ENCODE results near the gene SUPV3L1. TPM values are rescaled to one million over a fixed set of nuclear protein-coding genes. Genes with fewer than 3 reads are reported as not detected.
"Not testable (repeated sequence)": the region's sequence is repeated elsewhere in the genome, so short reads cannot be mapped to it uniquely, and the experiment has no call there.

Gene SUPV3L1
- total RNA-seq, 2 donors from 2014 or later: 16.0 to 18.6 TPM

DNA sequence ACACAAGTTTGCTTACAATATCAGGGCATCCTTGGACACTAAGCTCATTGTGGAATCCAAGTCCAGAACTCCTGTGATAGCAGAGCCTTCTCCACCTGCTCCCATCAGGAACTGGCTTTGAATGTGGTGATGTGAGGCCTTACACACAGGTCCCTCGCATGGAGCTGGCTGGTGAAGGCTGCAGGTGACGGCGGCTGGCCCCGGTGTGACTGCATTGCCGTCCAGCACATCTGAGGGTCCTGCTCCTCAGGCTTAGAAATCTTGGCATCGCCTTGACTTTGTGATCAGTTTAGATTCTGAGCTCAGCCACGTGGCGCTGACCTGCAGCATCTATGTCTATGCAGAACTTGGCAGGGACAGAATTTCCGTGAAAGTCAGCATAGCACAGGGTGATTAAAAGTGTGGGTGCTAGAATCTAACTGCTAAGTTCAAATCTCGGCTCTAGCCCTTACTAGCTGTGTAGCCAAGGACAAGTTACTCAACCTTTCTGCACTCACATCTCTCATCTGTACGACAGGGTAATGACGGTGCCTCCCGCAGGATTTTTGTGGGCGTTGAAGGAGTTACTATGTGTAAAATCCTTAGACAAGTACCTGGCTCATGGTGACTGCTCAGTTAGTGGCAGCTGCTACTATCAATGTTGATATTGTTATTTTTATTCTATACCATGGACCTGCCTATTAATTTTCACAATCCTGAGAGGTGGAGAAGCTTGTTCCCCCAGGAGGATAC is 66.7 kb downstream of the SUPV3L1 start:
- intact Hi-C loops (cut with DNase I): no loop called here
- peak; percentile 59 for DNase-seq (ENCODE audit: low spot score)

DNA sequence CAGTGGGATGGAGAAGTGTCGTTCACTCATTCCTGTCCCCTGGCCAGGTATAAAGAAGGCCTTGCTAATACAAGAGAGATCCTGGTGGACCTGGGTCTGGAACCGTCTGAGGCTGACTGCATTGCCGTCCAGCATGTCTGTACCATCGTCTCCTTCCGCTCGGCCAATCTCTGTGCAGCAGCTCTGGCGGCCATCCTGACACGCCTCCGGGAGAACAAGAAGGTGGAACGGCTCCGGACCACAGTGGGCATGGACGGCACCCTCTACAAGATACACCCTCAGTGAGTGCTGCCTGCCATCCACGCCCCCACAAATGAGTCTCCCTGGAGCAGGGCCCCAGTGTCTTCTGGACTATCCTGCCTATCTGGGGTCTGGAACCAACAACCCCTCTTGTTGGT is 67.3 kb downstream of the SUPV3L1 start:
- peak; percentile 76 for DNase-seq (ENCODE audit: low spot score)
- intact Hi-C loops (cut with DNase I): no loop called here

DNA sequence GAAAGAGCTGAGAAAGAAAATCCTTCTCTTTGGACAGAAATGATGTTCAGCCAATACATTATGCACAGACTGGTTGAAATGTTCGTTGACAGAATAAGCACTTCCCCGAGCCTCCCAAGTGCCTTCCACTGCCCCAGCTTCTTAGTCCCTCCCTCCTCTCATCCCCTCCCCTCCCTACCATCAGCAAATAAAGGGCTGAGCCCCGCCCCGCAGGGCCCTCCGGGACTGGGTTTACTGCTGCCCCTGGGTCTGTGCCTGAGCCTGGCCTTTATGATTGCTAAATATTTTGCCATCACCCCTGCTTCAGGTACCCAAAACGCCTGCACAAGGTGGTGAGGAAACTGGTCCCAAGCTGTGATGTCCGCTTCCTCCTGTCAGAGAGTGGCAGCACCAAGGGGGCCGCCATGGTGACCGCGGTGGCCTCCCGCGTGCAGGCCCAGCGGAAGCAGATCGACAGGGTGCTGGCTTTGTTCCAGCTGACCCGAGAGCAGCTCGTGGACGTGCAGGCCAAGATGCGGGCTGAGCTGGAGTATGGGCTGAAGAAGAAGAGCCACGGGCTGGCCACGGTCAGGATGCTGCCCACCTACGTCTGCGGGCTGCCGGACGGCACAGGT is 68.2 kb downstream of the SUPV3L1 start:
- intact Hi-C loops (cut with DNase I): no loop called here
- DNase-seq (ENCODE audit: low spot score): peak; percentile 64

DNA sequence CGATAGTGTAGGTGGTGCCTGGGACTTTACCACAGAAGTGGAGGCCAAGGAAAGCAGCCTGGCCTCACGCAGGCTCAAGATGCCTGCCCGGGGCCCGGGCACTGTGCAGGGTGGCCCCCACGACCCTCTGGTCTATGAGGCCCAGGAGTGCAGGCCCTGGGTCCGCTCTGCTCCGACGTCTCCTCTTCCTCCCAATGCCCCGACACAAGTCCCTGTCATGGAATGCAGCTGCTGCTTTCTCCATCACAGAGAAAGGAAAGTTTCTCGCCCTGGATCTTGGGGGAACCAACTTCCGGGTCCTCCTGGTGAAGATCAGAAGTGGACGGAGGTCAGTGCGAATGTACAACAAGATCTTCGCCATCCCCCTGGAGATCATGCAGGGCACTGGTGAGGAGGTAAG is 70.0 kb downstream of the SUPV3L1 start:
- intact Hi-C loops (cut with DNase I): no loop called here
- peak; percentile 56 for DNase-seq (ENCODE audit: low spot score)

DNA sequence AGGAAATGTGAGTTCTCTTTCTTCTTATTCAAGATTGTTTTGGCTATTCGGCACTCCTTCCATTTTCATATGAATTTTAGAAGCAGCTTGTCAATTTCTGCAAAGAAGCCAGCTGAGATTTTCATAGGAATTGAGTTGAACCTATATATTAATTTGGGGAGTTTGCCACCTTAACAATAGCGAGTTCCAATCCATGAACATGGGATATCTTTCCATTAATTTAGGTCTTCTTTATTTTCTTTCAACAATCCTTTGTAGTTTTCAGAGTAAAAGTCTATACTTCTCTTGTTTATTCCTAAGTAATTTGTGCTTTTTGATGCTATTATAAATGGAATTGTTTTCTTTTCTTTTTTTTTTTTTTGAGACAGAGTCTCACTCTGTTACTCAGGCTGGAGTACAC is 71.4 kb downstream of the SUPV3L1 start:
- DNase-seq (ENCODE audit: low spot score); intact Hi-C loops (cut with DNase I): not testable (repeated sequence)

DNA sequence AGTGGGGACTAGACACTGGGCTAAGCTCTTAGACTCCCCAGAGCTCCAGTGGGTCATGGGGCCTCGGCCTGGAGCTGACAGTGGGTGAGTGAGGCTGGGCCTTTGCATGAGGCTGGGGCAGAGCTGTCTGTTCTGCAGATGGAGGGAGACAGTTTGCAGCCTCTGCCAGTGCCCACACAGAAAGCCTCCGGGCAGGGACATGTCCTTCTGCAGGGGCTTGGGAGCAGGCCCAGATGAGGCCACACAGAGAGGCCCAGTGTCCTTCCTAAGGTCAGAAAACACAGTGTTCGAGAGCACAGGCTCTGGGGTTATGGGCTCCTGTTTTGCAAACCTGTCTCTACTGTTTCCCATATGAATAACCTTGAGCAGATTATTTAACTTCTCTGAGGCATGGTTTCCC is 73.1 kb downstream of the SUPV3L1 start:
- intact Hi-C loops (cut with DNase I): no loop called here

DNA sequence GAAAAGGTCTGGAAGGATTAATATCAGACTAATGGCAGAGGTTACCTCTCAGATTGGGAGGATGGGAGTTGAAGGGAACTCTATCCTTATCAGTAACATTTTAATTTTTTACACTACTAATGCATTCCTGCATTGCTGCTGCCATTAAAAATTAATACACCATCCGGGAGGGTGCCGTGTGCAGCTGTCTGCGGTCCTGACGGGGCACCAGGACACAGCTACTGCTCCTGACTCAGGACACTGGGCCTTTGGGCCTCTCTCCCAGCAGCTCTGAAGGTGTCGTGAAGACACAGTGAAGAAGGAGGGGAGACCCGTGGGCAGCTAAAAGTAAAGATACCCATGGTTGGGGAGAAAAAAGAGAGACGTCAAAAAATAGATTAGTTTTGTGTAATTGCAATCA is 74.8 kb downstream of the SUPV3L1 start:
- intact Hi-C loops (cut with DNase I): loop anchor here in 1 of 2 donors (5.0 kb wide), 1 partner anchor 112 kb away; no protein-coding TSS in a partner anchor
- no peak for DNase-seq (ENCODE audit: low spot score)

More for the DNA sequence above, 73.1 kb downstream of the SUPV3L1 start:
- peak; percentile 58 for DNase-seq (ENCODE audit: low spot score)

Other genes starting within 250 kb of the SUPV3L1 start
- 10 to 100 TPM; 37.4 to 55.7 TPM for gene DDX21, start 224.1 kb upstream of the SUPV3L1 start, total RNA-seq
- 10 to 100 TPM; 23.8 to 26.3 TPM for gene KIFBP, start 191.4 kb upstream of the SUPV3L1 start, total RNA-seq
- gene SRGN, start 92.1 kb upstream of the SUPV3L1 start, total RNA-seq: 100 to 1,000 TPM; 138 to 144 TPM
- 10 to 100 TPM; 44.2 to 58.2 TPM for gene VPS26A, start 56.1 kb upstream of the SUPV3L1 start, total RNA-seq
- gene HKDC1, start 40.1 kb downstream of the SUPV3L1 start, total RNA-seq: under 1 TPM; 0.05 to 0.09 TPM
- gene HK1, start 98.3 kb downstream of the SUPV3L1 start, total RNA-seq: 100 to 1,000 TPM in 1 of 2 donors, 10 to 100 TPM in 1; 75.6 to 103 TPM
- gene TACR2, start 236.7 kb downstream of the SUPV3L1 start, total RNA-seq: 1 to 10 TPM in 1 of 2 donors, under 1 TPM in 1; 0.71 to 3.0 TPM